Measurements from ENCODE around the gene DCAF10.

- TF ChIP-seq ZC3H10 (CRISPR knock-in tag; IDR thresholded peaks at IDR 0.05): no peak
- no peak for TF ChIP-seq RARB (CRISPR knock-in tag; IDR thresholded peaks at IDR 0.05)
- no peak for TF ChIP-seq TSHZ2 (CRISPR knock-in tag; IDR thresholded peaks at IDR 0.05)
Observed at GRCh38 chr9:37752642-37753488, 47.7 kb upstream of the DCAF10 start.

Data from SK-N-SH treated with all-trans-retinoic acid at 6 μM for 48 hours (cell line).